Kidney (tissue), 14 donors: ENCODE results near the gene NASP. TPM values are rescaled to one million over a fixed set of nuclear protein-coding genes. Genes with fewer than 3 reads are reported as not detected.

ENCODE experiments used
- DNase-seq, 5 donors: peaks; one replicate each; pipeline ENCODE4 v3.0.0-alpha.2; 2013 to 2020
- FAIRE-seq: peaks from 2 replicates; lab custom pipeline; 2012; peaks lifted over from hg19 to GRCh38; lab: Jason Lieb, UNC
- H3K27ac ChIP-seq, 2 donors: one replicate each; pipeline ENCODE4 v1.7.0; 2013; ENCODE audit warnings: low read depth in 2 of 2, low read length in 2 of 2, inconsistent platforms in 1 of 2
- H3K27me3 ChIP-seq: one replicate; pipeline ENCODE4 v1.7.1; 2013; ENCODE audit warnings: low read length, inconsistent platforms; ENCODE audit not compliant: control insufficient read depth, insufficient read depth
- H3K36me3 ChIP-seq, 3 donors: one replicate each; pipeline versions ENCODE4 v1.7.0 to v1.7.1; 2013; ENCODE audit warnings: low read length in 3 of 3, control low read depth in 1 of 3, inconsistent platforms in 1 of 3; ENCODE audit not compliant: insufficient read depth in 3 of 3, control insufficient read depth in 2 of 3
- H3K4me1 ChIP-seq, 3 donors: one replicate each; pipeline versions ENCODE4 v1.7.0 to v1.7.1; 2013; ENCODE audit warnings: low read length in 3 of 3, inconsistent platforms in 1 of 3, low read depth in 1 of 3; ENCODE audit not compliant: control insufficient read depth in 2 of 3, insufficient read depth in 2 of 3
- H3K4me3 ChIP-seq, 3 donors: one replicate each; pipeline versions ENCODE4 v1.7.0 to v1.8.1; 2013; ENCODE audit warnings: low read length in 3 of 3, control low read depth in 1 of 3, inconsistent platforms in 1 of 3
- H3K9ac ChIP-seq, 3 donors: one replicate each; pipeline versions ENCODE4 v1.7.0 to v1.7.1; 2013; ENCODE audit warnings: low read length in 3 of 3, control low read depth in 1 of 3, inconsistent platforms in 1 of 3
- H3K9me3 ChIP-seq, 3 donors: one replicate each; pipeline versions ENCODE4 v1.7.0 to v1.7.1; 2013; ENCODE audit warnings: low read length in 3 of 3, control low read depth in 1 of 3, inconsistent platforms in 1 of 3; ENCODE audit not compliant: control insufficient read depth in 2 of 3, insufficient read depth in 1 of 3
- intact Hi-C: fragments of 100-400 bp; cut with DNase I; formaldehyde crosslinking; loops from one replicate; pipeline ENCODE4 v1.11.1; 2022
- polyA plus RNA-seq: library from polyadenylated mRNA; stranded (reverse); fragments of 350-450 nt; fragmentation: Illumina TruSeq; extraction: RNeasy Lipid Tissue Mini Kit (QIAGEN cat#74804); gene quantifications from one replicate; pipeline ENCODE4 v1.2.3, GENCODE V29; 2014; ENCODE audit warnings: low read depth, low replicate concordance; ENCODE audit not compliant: insufficient read depth
- total RNA-seq: library from RNA; stranded (reverse); fragmentation: NEBNext Ultra II Directional; extraction: Animal tissue kit (Norgen Biotek cat#: 25700); gene quantifications from one replicate; pipeline ENCODE4 v1.2.1, GENCODE V29; 2021
- TF ChIP-seq, protein P1 (sequence below): IDR thresholded peaks from 3 replicates; pipeline ENCODE4 v1.5.1; 2012; ENCODE audit warnings: mild to moderate bottlenecking, moderate library complexity, borderline replicate concordance; ENCODE audit not compliant: insufficient read depth; ENCODE audit errors: extremely low read depth
- donor health status: control.
- donor health status: control.
- donor health status: control.
- donor health status: control.
- donor health status: control.
- donor health status: DM: yes; HTN: yes; CAD: no.
- donor health status: Normal renal cell carcinoma (clear cell type).

The NASP gene
- total and polyA plus RNA-seq, 2 donors from 2014 or later: 49.5 to 51.6 TPM

DNA sequence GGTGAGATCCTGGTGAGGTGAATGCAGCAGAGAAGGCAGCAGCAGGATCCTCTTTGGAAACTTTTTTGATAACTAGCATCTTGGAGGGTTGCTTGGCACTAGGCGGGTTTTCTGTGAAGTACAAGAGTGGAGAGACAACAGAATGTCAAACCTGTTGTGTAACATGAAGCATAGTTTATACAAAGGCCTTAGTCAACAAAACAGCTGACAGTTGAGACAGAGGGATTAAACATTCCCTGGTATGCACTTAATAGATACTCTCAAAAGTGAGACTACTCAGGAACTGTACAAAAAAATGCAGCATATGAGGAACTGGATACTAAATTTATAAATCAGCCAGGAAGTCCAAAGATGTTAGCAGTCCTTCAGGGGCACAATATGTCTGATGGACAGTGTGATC is 56.5 kb downstream of the NASP start:
- Histone ChIP-seq H3K9ac (no peak overlapping the region), H3K36me3 (peaks cover 10 to 29% (median 28%) of the 10 kb centered on the region in 3 donors), H3K4me3 (no peak overlapping the region), H3K9me3 (no peaks in the 10 kb centered on the region), H3K27me3 (no peaks in the 10 kb centered on the region), H3K27ac (no peak overlapping the region), H3K4me1 (peaks cover 0 to 7% (median 0%) of the 10 kb centered on the region in 3 donors)
- TF ChIP-seq, protein P1, sequence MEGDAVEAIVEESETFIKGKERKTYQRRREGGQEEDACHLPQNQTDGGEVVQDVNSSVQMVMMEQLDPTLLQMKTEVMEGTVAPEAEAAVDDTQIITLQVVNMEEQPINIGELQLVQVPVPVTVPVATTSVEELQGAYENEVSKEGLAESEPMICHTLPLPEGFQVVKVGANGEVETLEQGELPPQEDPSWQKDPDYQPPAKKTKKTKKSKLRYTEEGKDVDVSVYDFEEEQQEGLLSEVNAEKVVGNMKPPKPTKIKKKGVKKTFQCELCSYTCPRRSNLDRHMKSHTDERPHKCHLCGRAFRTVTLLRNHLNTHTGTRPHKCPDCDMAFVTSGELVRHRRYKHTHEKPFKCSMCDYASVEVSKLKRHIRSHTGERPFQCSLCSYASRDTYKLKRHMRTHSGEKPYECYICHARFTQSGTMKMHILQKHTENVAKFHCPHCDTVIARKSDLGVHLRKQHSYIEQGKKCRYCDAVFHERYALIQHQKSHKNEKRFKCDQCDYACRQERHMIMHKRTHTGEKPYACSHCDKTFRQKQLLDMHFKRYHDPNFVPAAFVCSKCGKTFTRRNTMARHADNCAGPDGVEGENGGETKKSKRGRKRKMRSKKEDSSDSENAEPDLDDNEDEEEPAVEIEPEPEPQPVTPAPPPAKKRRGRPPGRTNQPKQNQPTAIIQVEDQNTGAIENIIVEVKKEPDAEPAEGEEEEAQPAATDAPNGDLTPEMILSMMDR: no peak
- FAIRE-seq (no peak), DNase-seq (no peak)
- intact Hi-C loops: no loop called here

DNA sequence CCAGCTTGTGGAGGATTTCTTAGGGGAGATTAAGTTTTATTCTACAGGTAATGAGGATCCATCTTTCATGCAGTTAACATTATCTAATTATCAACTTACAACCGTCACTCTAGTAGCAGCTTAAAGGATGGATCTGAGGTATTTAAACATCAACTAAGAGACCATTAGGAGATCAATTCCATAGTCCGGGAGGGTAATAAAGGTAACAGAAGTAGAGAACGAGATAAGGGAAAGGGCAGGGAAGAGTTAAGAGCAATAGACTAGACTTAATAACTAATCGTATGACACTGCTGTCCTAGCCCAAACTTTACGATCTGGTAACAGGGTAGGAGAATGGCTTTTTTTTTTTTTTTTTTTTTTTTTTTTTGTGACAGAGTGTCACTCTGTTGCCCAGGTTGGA is 59.5 kb downstream of the NASP start:
- no peak overlapping the region for H3K4me3 ChIP-seq
- intact Hi-C loops: no loop called here
- no peak overlapping the region for H3K27ac ChIP-seq
- no peaks in the 10 kb centered on the region for H3K27me3 ChIP-seq
- DNase-seq (no peak), FAIRE-seq (no peak)
- H3K9me3 ChIP-seq: no peaks in the 10 kb centered on the region
- no peak overlapping the region for H3K9ac ChIP-seq
- peaks cover 0 to 7% (median 0%) of the 10 kb centered on the region in 3 donors for H3K4me1 ChIP-seq
- peaks cover 10 to 27% (median 23%) of the 10 kb centered on the region in 3 donors for H3K36me3 ChIP-seq
- TF ChIP-seq, protein P1: no peak

DNA sequence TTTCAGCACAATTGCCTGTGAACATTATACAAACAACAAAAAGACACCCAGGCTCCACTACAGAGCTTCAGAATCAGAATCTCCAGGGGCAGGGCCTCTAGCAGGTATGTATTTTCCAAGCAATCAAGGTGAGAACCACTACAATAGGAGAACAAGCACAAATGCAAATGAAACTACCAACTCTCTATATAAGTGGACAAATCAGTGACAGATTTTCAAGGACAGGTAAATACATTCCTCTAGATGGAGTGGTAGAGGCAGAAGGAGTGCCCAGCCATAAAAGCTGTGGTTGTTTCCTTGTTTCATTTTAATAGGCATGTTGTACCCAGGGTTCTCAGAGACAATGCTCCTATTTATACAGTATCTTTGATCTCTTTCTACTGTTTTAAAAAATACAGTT is 60.1 kb downstream of the NASP start:
- peaks cover 0 to 7% (median 0%) of the 10 kb centered on the region in 3 donors for H3K4me1 ChIP-seq
- H3K36me3 ChIP-seq: peaks cover 10 to 24% (median 16%) of the 10 kb centered on the region in 3 donors
- no peak overlapping the region for H3K9ac ChIP-seq
- no peaks in the 10 kb centered on the region for H3K9me3 ChIP-seq
- intact Hi-C loops: no loop called here
- H3K4me3 ChIP-seq: no peak overlapping the region
- DNase-seq (peak in 2 of 5 donors; percentile 16 to 38), FAIRE-seq (no peak)
- no peaks in the 10 kb centered on the region for H3K27me3 ChIP-seq
- H3K27ac ChIP-seq: no peak overlapping the region
- TF ChIP-seq, protein P1: no peak

DNA sequence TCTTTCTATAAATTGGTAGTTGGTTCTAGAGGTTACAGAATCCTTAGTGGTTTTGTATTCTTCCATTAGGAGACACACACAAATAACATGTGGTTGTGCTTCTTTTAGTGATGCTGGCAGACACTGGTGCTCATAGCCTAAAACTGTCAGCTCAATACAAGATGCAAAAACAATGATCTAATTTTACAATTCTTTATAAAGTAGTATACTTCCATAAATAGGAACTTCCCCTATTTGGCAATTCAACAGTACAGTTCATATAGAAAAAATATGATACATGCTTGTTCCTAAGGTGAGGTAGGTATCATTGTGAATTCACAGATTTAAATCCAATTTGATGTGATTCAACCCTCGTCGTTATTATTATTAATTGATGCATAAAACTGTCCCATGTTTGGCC is 60.8 kb downstream of the NASP start:
- peak overlapping the region in 1 of 3 donors; percentile 41 for H3K9ac ChIP-seq

More for the DNA sequence above, 60.8 kb downstream of the NASP start:
- Histone ChIP-seq H3K4me3 (no peak overlapping the region), H3K27ac (no peak overlapping the region), H3K4me1 (peaks cover 0 to 7% (median 0%) of the 10 kb centered on the region in 3 donors), H3K36me3 (peaks cover 8 to 20% (median 13%) of the 10 kb centered on the region in 3 donors), H3K9me3 (no peaks in the 10 kb centered on the region), H3K27me3 (no peaks in the 10 kb centered on the region)
- no peak for FAIRE-seq
- intact Hi-C loops: no loop called here
- TF ChIP-seq, protein P1: no peak
- DNase-seq: no peak
